Erythroblast (primary cell): ENCODE measurements around the gene CNDP2.

Experiments used
- GATA1 ChIP-seq: IDR thresholded peaks from 2 replicates; pipeline ENCODE4 v1.6.1; 2011; ENCODE audit warnings: low read depth, mild to moderate bottlenecking, control low read depth, low read length, moderate library complexity
- POLR2A ChIP-seq: IDR thresholded peaks from 2 replicates; pipeline ENCODE4 v1.6.1; 2011; ENCODE audit warnings: mild to moderate bottlenecking, low read length

GRCh38 chr18:74456017-74456348 lies 40.2 kb upstream of the CNDP2 start:
- TF ChIP-seq POLR2A (no peak), GATA1 (no peak)
